NCI-H2171 (cell line): ENCODE results near the gene WNK1.
A peak's percentile ranks its signal among the peaks of the same experiment; 100 is the strongest.
"Not testable (repeated sequence)": the region's sequence is repeated elsewhere in the genome, so short reads cannot be mapped to it uniquely, and the experiment has no call there.

Experiments used
- DNase-seq: peaks from one replicate; lab custom pipeline; 2025; lab: John Stamatoyannopoulos, UW

WNK1 gene

DNA sequence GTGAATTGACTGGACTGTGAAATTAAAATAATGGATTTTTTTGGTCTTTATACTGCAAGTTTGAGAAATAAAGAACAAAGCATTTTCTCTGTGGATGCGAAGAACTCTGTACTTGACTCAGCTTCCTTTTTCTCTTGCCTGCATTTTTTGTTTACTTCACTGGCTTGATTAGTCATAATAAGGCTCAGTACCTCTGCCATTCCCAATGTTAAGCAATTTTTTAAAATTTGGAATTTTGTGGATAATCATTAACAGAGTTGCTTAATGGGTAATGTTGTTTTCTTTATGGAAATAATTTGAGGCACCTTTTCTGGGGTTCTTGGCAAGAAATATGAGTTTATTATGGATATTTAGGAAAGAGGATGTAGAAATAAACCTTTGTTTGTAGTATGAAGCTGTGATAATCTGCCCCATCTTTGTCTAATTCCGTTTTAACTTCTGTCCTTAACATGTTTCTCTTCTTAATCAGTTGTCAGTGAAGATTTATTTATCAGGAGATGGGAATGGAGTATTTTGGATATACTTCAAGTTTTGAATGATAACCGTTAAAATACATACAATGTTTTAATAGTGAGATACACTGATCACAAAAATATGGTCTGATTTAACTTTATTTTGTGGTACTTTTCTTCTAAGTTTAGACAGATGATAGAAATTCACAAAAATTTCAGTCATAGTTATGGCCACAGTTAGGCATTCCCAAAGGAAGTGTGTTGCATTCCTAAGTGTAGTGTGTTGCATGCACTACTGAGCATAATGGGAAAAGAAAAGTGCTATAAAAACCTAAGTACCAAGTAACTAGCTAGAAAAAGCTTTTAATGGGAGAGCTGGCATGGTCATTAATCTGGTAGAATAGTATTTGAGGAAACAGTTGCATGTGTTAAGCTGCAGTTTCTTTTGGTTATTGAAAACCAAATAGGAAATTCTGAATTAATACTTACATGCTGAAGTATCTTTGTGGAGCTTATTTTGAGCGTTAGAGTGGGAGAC lies 27.7 kb downstream of the WNK1 start:
- no peak for DNase-seq

DNA sequence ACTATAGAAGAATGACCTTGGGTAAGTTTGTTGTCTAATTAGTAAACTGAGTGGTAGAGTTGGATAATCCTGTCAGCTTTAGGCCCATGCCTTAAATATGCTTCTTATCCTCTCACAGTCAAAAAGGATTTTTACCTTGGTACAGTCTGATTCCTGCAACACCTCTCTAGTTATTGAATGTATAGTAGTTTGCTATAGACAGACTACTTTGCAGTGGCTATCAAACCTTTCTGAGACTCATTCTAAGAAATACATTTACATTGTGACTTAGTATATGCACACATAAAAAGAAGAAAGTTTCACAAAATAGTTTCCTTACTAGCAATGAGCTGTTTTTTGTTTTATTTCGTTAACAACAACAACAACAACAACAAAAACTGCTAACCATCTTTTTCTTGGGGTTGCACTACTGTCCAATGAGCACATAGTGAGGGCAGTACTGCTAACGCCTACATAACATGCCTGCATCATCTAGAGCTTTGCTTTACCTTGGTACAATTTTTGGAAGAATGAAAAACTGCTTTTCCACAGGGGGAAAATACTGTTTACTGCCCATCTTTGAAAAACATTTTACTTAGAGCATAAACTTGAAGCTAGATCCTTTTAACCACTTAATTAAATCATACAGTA lies 28.5 kb downstream of the WNK1 start:
- DNase-seq = no peak

DNA sequence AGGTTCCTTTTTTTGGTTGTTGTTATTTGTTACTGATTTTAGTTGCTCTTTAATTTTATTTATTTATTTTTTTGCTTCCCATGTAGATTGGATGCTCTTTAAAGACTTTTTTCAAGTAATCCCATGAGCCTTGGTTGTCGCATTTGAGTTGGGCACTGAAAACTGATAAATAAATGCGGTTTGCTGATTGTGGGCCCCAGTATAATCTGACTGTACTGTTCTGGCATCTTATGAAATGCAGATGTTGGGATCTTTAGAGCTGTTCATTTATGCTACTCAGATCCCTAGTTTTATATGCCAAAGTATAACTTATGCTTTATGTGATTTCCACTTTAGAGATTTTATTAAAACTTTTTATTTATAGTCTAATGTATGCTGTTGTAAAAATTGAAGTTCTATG lies 33.3 kb downstream of the WNK1 start:
- no peak for DNase-seq

DNA sequence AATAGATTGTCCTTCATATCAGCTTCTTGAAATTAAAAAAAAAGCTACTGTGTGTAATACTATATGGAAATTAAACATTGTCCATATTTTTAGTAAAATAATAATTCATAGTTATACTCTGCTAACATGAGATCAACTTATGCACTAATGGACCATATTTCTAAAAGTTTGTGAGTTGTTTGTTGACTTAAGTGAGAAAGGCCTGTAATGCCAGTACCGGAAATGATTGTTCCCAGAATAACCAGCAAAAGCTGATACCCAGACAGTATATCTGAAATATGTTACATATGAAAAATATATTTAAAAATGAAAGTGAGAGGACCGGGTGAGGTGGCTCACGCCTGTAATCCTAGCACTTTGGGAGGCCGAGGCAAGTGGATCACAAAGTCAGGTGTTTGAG lies 35.9 kb downstream of the WNK1 start:
- DNase-seq = no peak

DNA sequence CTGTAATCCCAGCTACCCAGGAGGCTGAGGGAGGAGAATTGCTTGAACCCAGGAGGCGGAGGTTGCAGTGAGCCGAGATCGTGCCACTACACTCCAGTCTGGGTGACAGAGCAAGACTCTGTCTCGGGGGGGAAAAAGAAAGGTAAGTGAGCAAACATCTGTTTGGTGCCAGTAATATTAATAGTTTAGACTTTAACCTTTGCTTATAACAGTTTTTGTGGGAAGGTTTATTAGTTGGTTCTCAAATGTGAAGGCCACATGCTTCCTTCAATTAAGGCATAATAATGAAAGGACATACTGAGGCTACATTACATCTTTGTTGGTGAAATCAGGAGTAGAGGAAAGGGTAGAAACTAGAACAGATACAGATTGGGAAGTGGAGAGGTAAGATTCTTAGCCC lies 36.4 kb downstream of the WNK1 start:
- not testable (repeated sequence) for DNase-seq

DNA sequence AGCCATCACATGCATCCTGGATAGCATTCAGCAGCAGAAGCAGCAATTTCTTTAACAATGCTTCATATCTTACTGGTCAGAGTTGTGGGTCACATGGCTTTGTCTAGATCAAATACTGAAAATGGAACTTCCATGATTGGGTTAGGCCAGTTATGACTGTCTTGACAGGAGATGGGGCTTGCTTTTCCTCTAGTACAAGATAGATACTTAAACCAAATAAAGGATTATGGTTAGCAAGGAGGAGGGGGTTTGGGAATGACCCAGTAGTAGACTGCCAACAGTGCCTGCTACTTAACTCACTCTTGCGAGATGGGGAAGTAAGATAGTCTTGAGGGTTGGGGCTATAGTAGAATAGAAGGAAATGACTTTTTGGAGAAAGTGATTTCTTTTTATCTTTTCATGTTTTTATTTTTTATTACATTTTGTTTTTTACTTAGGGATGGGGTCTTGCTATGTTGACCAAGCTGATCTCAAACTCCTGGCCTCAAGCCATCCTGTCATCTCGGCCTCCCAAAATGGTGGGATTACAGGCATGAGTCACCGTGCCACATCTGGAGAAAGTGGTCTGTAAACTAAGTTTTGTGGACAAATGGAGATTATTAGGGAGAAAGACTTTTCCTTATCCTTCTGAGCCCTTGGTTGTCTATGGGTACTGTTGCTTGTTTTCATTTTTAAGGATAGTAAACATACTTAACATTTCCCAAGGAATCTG lies 37.6 kb downstream of the WNK1 start:
- no peak for DNase-seq

DNA sequence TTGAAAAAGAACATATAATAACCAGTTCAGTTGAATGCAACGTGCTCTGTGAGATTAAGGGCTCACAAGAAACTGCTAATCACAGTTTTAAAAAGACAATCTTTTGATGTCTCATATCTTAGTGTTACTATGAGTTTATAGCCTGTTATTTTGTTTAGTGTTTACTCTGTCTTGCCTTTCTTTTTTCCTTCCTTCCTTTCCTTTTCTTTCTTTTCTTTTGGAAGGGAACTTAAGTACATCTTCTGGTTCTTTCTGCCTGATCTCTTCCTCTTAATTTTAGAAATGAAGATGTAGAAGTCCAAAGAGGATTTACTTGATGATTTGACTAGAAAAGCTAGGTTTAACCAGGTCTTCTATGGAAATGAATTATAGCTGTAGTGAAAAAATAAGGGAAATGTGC lies 38.2 kb downstream of the WNK1 start:
- DNase-seq = no peak

DNA sequence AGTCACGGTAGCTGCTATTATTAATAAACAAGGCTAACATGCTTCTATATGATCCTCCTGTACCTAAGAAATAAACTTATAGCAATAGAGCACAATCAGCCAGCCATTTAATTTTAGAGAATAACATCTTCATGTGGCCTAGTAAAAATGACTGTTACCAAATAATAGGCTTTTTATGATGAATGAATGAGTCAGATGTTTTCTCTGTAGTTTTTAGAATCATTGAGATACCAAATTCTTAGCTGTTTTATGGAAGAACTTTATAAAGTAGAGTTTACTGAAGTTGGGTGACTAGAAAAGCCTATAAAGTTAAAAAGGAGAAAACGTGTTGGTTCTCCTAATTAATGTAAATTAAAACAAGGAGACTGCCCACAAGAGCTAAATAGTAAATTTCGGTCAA lies 40.7 kb downstream of the WNK1 start:
- no peak for DNase-seq

DNA sequence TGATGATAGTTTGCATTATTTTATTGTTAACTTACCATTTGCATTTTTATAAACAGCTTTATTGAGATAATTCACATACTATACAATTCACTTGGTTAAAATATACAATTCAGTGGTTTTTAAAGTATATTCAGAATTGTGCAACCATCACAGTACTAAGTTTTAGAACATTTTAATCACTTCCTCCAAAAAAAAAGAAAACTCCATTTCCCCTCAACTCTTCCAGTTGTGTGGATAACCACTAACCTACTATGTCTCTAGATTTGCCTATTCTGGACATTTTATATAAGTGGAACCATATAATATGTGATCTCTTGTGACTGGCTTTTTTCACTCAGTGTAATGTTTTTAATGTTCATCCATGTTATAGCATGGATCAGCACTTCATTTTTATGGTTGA lies 41.3 kb downstream of the WNK1 start:
- DNase-seq = no peak

DNA sequence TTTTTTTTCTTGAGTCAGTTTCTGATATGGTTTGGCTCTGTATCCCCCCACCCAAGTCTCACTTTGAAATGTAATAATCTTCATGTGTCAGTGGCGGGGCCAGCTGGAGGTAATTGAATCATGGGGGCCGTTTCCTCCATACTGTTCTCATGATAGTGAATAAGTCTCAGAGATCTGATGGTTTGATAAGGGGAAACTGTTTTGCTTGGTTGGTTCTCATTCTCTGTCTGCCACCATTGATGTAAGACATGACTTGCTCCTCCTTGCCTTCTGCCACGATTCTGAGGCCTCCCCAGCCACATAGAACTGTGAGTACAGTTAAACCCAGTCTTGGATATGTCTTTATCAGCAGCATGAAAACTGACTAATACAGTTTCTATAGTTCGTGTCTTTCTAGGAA lies 42.9 kb downstream of the WNK1 start:
- peak; percentile 46 for DNase-seq

DNA sequence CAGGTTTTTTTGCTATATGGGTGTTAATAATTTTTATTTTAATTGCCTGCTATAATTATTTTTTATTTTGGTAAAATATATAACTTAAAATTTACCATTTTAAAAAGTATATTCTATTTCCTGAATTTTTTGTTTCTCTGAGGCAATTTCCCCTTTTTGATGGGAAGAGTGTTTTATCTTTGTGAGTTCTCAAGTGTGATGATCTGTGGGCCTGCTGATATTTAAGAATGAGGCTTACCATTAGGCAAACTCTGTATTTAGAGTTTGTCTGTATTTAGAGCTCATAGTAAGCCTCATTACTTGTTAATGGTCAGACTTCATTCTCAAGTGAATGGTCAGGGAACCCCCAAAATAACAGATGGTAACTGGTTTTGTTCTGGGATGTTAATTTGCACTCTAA lies 48.0 kb downstream of the WNK1 start:
- no peak for DNase-seq

DNA sequence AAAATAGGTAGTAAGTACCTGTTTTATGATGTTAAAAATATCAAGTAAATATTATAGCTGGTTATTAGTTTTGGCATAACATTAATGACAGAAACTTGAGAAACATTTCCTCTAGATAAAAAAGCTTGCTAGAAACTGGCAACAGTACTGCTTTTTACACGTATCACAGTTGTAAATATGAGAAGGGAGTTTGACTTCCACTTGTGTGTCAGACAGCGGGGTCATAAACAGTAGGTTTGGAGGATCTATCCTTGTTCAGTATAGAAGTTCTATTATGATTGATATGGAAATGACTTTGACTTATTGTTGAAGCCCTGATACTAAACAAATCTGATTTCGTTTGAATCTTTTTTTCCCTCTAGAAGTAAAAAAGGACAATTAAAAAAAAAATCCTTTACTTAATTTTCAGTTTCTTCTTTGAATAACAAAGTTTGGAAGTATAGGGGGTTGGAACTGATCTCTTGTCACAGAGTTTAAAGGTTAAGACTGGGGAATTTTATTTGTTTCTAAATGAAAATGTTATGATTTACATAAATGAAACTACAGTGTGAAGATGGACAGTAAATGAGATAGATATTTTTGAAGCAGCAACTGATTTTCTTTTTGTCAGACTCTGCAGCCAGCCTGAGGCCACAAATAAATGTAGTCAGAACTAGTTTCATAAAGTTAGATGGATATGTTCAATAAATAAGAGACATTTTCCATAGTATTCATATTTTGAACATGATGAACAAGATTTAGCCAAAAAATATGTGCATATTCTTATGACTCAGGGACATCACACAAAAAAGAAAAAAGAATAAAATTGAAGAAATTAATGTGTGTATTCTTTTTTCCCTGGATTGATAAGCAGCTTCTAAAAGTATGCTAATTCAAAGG lies 50.1 kb downstream of the WNK1 start:
- DNase-seq = no peak

DNA sequence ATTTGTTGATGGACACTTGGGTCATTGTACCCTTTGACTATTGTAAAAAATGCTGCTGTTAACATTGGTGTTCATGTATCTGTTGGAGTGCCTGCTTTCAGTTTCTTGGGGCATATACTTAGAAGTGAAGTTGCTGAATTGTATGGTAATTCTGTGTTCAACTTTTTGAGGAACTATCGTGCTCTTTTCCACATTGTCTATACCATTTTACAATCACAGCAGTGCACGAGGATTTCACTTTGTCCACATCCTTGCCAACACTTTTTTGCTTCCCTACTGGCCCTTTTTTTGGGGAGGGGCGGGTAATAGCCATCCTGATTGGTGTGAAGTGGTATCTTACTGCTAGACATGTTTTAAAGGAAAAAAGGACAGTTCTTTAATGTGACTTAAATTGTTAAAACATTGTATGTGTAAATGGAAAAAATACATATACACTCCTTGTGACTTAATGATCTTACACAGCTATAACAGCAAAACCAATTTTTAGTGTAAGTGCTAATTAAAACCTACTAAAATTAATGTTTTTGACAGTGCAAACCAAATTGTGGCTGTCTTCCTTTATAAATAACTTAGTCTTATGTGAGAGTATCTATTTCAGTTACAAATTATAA lies 52.7 kb downstream of the WNK1 start:
- no peak for DNase-seq

DNA sequence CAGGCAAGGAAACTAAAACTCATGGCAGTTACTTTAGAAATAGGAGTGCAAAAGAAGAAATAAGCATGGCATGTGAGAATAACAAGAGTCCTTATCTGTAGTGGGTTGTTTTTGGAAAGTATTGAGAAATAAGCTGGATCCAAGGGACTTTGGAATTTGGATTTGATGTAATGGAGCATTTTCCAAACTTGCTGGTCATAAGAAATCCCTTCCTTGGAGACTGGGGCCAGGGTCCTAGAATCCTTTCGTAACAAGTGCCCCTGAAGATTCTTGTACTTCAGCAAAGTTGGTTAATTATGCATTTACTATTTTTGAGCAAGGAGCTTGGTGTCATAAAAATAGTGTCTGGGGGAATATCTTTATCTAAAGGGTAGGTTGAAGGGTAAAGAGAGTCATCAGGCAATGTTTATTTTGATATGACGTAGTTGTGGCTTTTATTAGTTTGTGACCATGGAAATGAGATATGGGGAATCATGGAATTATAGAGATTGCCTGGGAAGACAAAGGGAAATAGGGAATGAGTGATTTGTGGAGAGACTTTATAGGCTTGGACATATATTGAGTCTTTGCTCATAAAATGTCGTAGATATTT lies 53.9 kb downstream of the WNK1 start:
- DNase-seq = no peak

DNA sequence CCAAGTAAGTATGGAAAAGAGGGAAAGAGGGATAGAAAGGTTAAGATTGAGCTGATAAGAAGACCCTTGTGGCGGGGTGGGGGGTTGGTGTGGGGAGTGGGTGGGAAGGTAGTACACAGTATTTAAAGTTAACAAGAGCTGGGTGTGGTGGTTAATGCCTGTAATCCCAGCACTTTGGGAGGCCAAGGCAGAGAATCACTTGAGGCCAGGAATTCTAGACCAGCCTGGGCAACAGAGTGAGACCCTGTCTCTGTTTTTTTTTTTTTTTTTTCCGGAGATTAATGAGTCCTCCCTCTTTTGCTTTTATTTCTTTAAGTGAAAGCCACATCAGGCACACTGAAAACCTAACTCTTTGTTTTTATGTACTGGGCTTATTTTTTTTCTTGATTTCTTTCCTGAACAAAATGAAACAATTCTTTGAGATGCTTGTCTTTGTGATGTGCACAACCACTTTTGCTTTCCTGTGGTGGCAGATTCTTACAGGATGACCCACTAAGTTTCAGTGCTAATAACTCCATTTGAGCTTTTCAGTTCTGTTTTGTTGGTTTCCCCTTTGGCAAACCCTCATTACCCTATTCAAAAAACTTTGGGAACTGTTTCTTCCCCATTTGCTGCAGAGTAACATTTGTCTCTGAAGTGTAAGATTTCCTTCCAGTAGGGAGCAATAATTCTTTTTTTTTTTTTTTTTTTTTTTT lies 54.8 kb downstream of the WNK1 start:
- DNase-seq = no peak

DNA sequence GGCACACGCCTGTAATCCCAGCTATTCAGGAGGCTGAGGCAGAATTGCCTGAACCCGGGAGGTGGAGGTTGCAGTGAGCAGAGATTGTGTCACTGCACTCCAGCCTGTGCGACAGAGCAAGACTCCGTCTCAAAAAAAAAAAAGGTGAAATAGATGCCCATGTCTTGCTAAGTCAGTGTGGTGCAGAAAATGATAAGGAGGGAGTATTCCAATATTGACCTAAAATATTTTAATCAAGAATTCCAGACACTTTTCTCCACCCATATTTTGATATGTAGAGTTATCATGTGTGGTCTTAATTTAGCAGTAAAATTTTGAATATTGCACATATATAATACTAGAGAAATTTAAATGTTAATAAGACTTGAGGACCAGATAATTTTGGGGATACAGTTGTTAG lies 57.7 kb downstream of the WNK1 start:
- no peak for DNase-seq

DNA sequence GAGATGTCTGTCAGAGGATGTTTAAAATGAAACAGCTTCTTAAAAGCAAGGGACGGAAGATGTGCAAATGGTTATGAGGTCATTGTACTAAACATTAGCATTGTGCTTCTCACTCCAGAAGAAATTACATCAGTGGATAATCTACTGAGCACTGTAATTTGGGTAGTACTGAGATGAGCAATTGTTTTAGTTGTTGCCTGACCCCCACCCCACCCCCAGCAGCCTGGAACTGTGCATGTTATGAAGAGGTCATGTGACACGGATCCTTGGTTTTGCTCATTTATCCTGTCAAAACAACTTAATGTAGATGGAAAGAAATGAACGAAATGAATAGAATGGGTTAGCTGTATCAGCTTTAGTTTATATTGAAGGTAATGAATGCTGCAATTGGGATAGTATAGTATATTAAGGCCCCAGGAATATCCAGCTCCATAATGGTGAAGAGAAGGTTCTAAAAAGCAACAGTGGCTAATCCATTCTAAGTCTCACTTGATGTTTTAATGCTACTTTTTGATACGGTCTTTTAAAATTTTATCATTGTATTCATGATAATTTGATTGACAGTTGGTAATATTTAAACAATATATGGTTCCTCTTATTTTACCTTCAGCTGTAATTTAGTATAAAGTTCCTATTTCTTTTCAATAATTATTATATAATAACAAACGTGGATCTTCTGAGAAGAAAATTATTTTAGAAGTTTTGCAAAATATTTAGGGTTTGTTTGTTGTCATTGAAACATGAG lies 58.5 kb downstream of the WNK1 start:
- no peak for DNase-seq

DNA sequence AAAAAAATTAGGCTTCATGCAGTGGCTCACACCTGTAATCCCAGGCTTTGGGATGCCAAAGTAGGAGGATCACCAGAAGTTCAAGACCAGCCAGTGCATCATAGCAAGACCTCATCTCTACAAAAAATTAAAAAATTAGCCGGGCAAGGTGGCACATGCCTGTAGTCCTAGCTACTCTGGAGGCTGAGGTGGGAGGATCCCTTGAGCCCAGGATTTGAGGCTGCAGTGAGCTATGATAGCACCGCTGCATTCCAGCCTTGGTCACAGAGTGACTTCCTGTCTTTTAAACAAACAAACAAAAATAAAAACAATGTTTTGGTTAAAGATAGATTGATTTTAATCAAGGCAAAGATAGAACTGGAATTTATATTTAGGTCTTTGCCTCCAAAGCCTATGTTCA lies 60.6 kb downstream of the WNK1 start:
- DNase-seq = no peak

DNA sequence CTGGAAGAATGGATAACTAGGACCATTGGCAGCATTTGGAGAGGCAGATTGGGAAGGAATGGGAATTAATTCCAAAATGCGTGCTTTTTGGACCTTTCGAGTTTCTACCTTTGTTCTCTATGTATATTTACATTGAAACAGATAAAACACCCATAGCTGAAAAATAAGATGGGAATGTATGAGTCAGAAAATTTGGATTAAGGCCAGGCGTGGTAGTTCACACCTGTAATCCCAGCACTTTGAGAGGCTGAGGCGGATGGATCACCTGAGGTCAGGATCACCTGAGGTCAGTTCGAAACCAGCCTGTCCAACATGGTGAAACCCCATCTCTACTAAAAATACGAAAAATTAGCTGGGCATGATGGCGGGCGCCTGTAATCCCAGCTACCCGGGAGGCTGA lies 65.1 kb downstream of the WNK1 start:
- not testable (repeated sequence) for DNase-seq
